Measurements from ENCODE around the gene TECPR2. TPM values are rescaled to one million over a fixed set of nuclear protein-coding genes. Genes with fewer than 3 reads are reported as not detected.

TECPR2 gene
- total and polyA plus RNA-seq, 2 of the 13 experiments (the other 11 are each of a cell fraction or from before 2014, with no cell fraction given), result 3.5 to 5.7 TPM

GRCh38 chr14:102525219-102525928, 162.6 kb downstream of the TECPR2 start (continued):
- TF ChIP-seq, protein P1, sequence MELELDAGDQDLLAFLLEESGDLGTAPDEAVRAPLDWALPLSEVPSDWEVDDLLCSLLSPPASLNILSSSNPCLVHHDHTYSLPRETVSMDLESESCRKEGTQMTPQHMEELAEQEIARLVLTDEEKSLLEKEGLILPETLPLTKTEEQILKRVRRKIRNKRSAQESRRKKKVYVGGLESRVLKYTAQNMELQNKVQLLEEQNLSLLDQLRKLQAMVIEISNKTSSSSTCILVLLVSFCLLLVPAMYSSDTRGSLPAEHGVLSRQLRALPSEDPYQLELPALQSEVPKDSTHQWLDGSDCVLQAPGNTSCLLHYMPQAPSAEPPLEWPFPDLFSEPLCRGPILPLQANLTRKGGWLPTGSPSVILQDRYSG (CRISPR knock-in tag; IDR thresholded peaks at IDR 0.05), result no peak
- 0 out of 2 replicates have a peak, but pooled peaks have one; percentile 6 for TF ChIP-seq KLF6 (CRISPR knock-in tag; IDR thresholded peaks at IDR 0.05)
- TF ChIP-seq MYNN (CRISPR knock-in tag; IDR thresholded peaks at IDR 0.05; ENCODE audit: low read depth), result no peak
- no peak for TF ChIP-seq MIER3 (CRISPR knock-in tag; IDR thresholded peaks at IDR 0.05; ENCODE audit: borderline replicate concordance)
- no peak for TF ChIP-seq RELA (CRISPR knock-in tag; IDR thresholded peaks at IDR 0.05)
- no peak for TF ChIP-seq KDM2A (CRISPR knock-in tag; IDR thresholded peaks at IDR 0.05; ENCODE audit: borderline replicate concordance, low read depth)
- TF ChIP-seq NR0B2 (CRISPR knock-in tag; IDR thresholded peaks at IDR 0.05), result no peak
- TF ChIP-seq ZSCAN21 (CRISPR knock-in tag; IDR thresholded peaks at IDR 0.05; ENCODE audit: borderline replicate concordance), result no peak
- no peak for TF ChIP-seq ZNF780A (CRISPR knock-in tag; IDR thresholded peaks at IDR 0.05)
- no peak for TF ChIP-seq SOX6 (IDR thresholded peaks at IDR 0.05)
- TF ChIP-seq SOX6 (CRISPR knock-in tag; IDR thresholded peaks at IDR 0.05), result no peak
- no peak for TF ChIP-seq ATAD3A (CRISPR knock-in tag; IDR thresholded peaks at IDR 0.05)
- TF ChIP-seq ZBTB39 (CRISPR knock-in tag; IDR thresholded peaks at IDR 0.05), result no peak
- TF ChIP-seq, protein P2, sequence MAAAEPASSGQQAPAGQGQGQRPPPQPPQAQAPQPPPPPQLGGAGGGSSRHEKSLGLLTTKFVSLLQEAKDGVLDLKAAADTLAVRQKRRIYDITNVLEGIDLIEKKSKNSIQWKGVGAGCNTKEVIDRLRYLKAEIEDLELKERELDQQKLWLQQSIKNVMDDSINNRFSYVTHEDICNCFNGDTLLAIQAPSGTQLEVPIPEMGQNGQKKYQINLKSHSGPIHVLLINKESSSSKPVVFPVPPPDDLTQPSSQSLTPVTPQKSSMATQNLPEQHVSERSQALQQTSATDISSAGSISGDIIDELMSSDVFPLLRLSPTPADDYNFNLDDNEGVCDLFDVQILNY (CRISPR knock-in tag; conservative IDR thresholded peaks at IDR 0.05), result no peak
- no peak for TF ChIP-seq DNMT1 (CRISPR knock-in tag; IDR thresholded peaks at IDR 0.05)
- TF ChIP-seq, protein P3, sequence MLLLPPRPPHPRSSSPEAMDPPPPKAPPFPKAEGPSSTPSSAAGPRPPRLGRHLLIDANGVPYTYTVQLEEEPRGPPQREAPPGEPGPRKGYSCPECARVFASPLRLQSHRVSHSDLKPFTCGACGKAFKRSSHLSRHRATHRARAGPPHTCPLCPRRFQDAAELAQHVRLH (CRISPR knock-in tag; IDR thresholded peaks at IDR 0.05; ENCODE audit: borderline replicate concordance, low read depth), result peak; percentile 8; the same call in 1 of the 2 replicates
- TF ChIP-seq SOX13 (IDR thresholded peaks at IDR 0.05), result no peak
- no peak for TF ChIP-seq SOX13 (CRISPR knock-in tag; conservative IDR thresholded peaks at IDR 0.05 in 1 of 2, IDR thresholded peaks at IDR 0.05 in 1 of 2)
- no peak for TF ChIP-seq SP1 (IDR thresholded peaks at IDR 0.05)
- no peak for TF ChIP-seq SP1 (CRISPR knock-in tag; IDR thresholded peaks at IDR 0.05)
- no peak for TF ChIP-seq PHF21A (CRISPR knock-in tag; IDR thresholded peaks at IDR 0.05)
- no peak for TF ChIP-seq ZEB1 (IDR thresholded peaks at IDR 0.05; ENCODE audit: insufficient replicate concordance, low read depth)
- 0 out of 2 replicates have a peak, but pooled peaks have one; percentile 14 for TF ChIP-seq TGIF2 (CRISPR knock-in tag; IDR thresholded peaks at IDR 0.05)
- TF ChIP-seq YEATS2 (CRISPR knock-in tag; IDR thresholded peaks at IDR 0.05; ENCODE audit: borderline replicate concordance), result no peak
- TF ChIP-seq ZNF788 (CRISPR knock-in tag; IDR thresholded peaks at IDR 0.05; ENCODE audit: borderline replicate concordance), result 0 out of 2 replicates have a peak, but pooled peaks have one; percentile 4
